GM23338 (cell line): Measurements from ENCODE around the gene APLN. TPM values are rescaled to one million over a fixed set of nuclear protein-coding genes. Genes with fewer than 3 reads are reported as not detected.

Experiments
- ATAC-seq: fragments of 200-7000 bp; cut with Tn5 transposase; 3 replicates; pipeline ENCODE4 v1.9.1; 2020
- DNase-seq: peaks from one replicate; pipeline ENCODE4 v3.0.0-alpha.2; 2015; ENCODE audit warnings: low spot score
- H2AFZ ChIP-seq: fragments of 200-600 bp; sonication (generic); 2 replicates; pipeline ENCODE4 v1.8.0; 2016; ENCODE audit warnings: antibody characterized with exemption, mild to moderate bottlenecking, moderate library complexity
- H3F3A ChIP-seq: fragments of 200-600 bp; sonication (generic); replicated peaks from 2 replicates; pipeline ENCODE4 v1.8.0; 2017; ENCODE audit warnings: antibody characterized with exemption, mixed run types, low read depth
- H3K27ac ChIP-seq: fragments of 200-600 bp; sonication (generic); 2 replicates; pipeline ENCODE4 v1.6.1; 2016; ENCODE audit warnings: low read depth
- H3K27me3 ChIP-seq: fragments of 200-600 bp; sonication (generic); 2 replicates; pipeline ENCODE4 v1.8.0; 2016; ENCODE audit warnings: mild to moderate bottlenecking, mixed run types, moderate library complexity; ENCODE audit not compliant: insufficient read depth
- H3K36me3 ChIP-seq: fragments of 200-600 bp; sonication (generic); 2 replicates; pipeline ENCODE4 v1.8.0; 2016; ENCODE audit warnings: mild to moderate bottlenecking; ENCODE audit not compliant: insufficient read depth
- H3K4me1 ChIP-seq: fragments of 200-600 bp; sonication (generic); 2 replicates; pipeline ENCODE4 v1.8.0; 2016; ENCODE audit warnings: mild to moderate bottlenecking, moderate library complexity; ENCODE audit not compliant: insufficient read depth
- H3K4me2 ChIP-seq: fragments of 200-600 bp; sonication (generic); 2 replicates; pipeline ENCODE4 v1.7.1; 2017; ENCODE audit warnings: mixed run types
- H3K4me3 ChIP-seq: fragments of 200-600 bp; sonication (generic); 2 replicates; pipeline ENCODE4 v1.6.1; 2016; ENCODE audit warnings: mixed run types
- H3K79me2 ChIP-seq: fragments of 200-600 bp; sonication (generic); replicated peaks from 2 replicates; pipeline ENCODE4 v1.8.0; 2017; ENCODE audit warnings: mild to moderate bottlenecking; ENCODE audit not compliant: insufficient read depth
- H3K9me2 ChIP-seq: fragments of 200-600 bp; sonication (generic); 2 replicates; pipeline ENCODE4 v1.8.0; 2017; ENCODE audit not compliant: insufficient read depth
- H4K20me1 ChIP-seq: fragments of 200-600 bp; sonication (generic); replicated peaks from 2 replicates; pipeline ENCODE4 v1.8.0; 2017; ENCODE audit warnings: mild to moderate bottlenecking; ENCODE audit not compliant: insufficient read depth
- H3K27ac Mint-ChIP-seq: 2 replicates; pipeline ENCODE4 v1.8.0; 2020; ENCODE audit warnings: inconsistent platforms, mild to moderate bottlenecking, moderate library complexity, mixed read lengths
- H3K27me3 Mint-ChIP-seq: 3 replicates; pipeline ENCODE4 v1.8.0; 2022; ENCODE audit warnings: low read depth, mild to moderate bottlenecking, moderate library complexity, mixed read lengths, inconsistent platforms; ENCODE audit not compliant: insufficient read depth, poor library complexity
- H3K36me3 Mint-ChIP-seq: 3 replicates; pipeline ENCODE4 v1.8.0; 2021; ENCODE audit warnings: low read depth, mild to moderate bottlenecking, inconsistent platforms, moderate library complexity, mixed read lengths
- H3K4me1 Mint-ChIP-seq: 3 replicates; pipeline ENCODE4 v1.8.0; 2020; ENCODE audit warnings: mild to moderate bottlenecking, inconsistent platforms, mixed read lengths
- H3K4me3 Mint-ChIP-seq: 3 replicates; pipeline ENCODE4 v1.8.0; 2021; ENCODE audit warnings: moderate library complexity, mild to moderate bottlenecking, inconsistent platforms, mixed read lengths
- H3K9me3 Mint-ChIP-seq: 3 replicates; pipeline ENCODE4 v1.8.0; 2020; ENCODE audit warnings: moderate library complexity, mild to moderate bottlenecking, inconsistent platforms, mixed read lengths
- CREB1 ChIP-seq: fragments of 250-450 bp; sonication (Bioruptor Pico); IDR thresholded peaks from 2 replicates; pipeline ENCODE4 v1.5.0; 2020; ENCODE audit warnings: low read depth, mild to moderate bottlenecking, moderate library complexity
- CTCF ChIP-seq, 2 experiments: fragments of 200-600 bp in 1 of 2; sonication (generic) in 1 of 2; conservative IDR thresholded peaks; 2 replicates each; pipeline versions ENCODE4 v1.5.1 to v1.6.1; 2016 to 2017; ENCODE audit warnings: antibody characterized with exemption in 2 of 2, low read depth in 2 of 2, mild to moderate bottlenecking in 2 of 2, moderate library complexity in 1 of 2
- EZH2 ChIP-seq: fragments of 200-600 bp; sonication (generic); IDR thresholded peaks from one replicate; pipeline ENCODE4 v1.8.0; 2017; ENCODE audit warnings: antibody characterized with exemption, mild to moderate bottlenecking, low read depth; ENCODE audit not compliant: unreplicated experiment
- EZH2phosphoT487 ChIP-seq: fragments of 200-600 bp; sonication (generic); IDR thresholded peaks from one replicate; pipeline ENCODE4 v1.8.1; 2018; ENCODE audit warnings: antibody characterized with exemption; ENCODE audit not compliant: unreplicated experiment
- JUNB ChIP-seq: IDR thresholded peaks from one replicate; pipeline ENCODE4 v1.6.1; 2016; ENCODE audit warnings: antibody characterized with exemption; ENCODE audit not compliant: unreplicated experiment
- NANOG ChIP-seq: IDR thresholded peaks from 2 replicates; pipeline ENCODE4 v1.6.1; 2016; ENCODE audit warnings: antibody characterized with exemption, borderline replicate concordance
- POLR2AphosphoS5 ChIP-seq: IDR thresholded peaks from 2 replicates; pipeline ENCODE4 v1.6.1; 2016; ENCODE audit warnings: antibody characterized with exemption, low read depth
- STAT1 ChIP-seq: IDR thresholded peaks from one replicate; pipeline ENCODE4 v1.6.1; 2016; ENCODE audit warnings: antibody characterized with exemption; ENCODE audit not compliant: unreplicated experiment
- ZNF114 ChIP-seq: fragments of 250-450 bp; sonication (Bioruptor Pico); IDR thresholded peaks from 2 replicates; pipeline ENCODE4 v1.5.0; 2020; ENCODE audit warnings: mild to moderate bottlenecking, moderate library complexity
- ZNF331 ChIP-seq: fragments of 250-450 bp; sonication (Bioruptor Pico); IDR thresholded peaks from 2 replicates; pipeline ENCODE4 v1.5.0; 2020; ENCODE audit warnings: low read depth, mild to moderate bottlenecking, moderate library complexity
- ZNF462 ChIP-seq: fragments of 250-450 bp; sonication (Bioruptor Pico); IDR thresholded peaks from 2 replicates; pipeline ENCODE4 v1.5.0; 2020; ENCODE audit warnings: mild to moderate bottlenecking, moderate library complexity
- polyA plus RNA-seq: library from polyadenylated mRNA; unstranded; fragments of >200 nt; fragmentation: Nextera tagmentation; extraction: Ambion mirVana; gene quantifications from 2 replicates; pipeline ENCODE4 v1.2.1, GENCODE V29; 2016
- total RNA-seq: library from RNA; depleted of rRNA; stranded (reverse); fragments of >200 nt; shearing (Covaris generic); gene quantifications from 2 replicates; pipeline ENCODE4 v1.2.3, GENCODE V29; 2014
- TF ChIP-seq, protein P1 (sequence below): IDR thresholded peaks from 2 replicates; pipeline ENCODE4 v1.6.1; 2016; ENCODE audit warnings: antibody characterized with exemption
- TF ChIP-seq, protein P2 (sequence below): IDR thresholded peaks from one replicate; pipeline ENCODE4 v1.6.1; 2018; ENCODE audit warnings: antibody characterized with exemption; ENCODE audit not compliant: unreplicated experiment

Gene APLN
- total and polyA plus RNA-seq, 2 experiments from 2014 or later: 0.49 to 0.60 TPM

DNA sequence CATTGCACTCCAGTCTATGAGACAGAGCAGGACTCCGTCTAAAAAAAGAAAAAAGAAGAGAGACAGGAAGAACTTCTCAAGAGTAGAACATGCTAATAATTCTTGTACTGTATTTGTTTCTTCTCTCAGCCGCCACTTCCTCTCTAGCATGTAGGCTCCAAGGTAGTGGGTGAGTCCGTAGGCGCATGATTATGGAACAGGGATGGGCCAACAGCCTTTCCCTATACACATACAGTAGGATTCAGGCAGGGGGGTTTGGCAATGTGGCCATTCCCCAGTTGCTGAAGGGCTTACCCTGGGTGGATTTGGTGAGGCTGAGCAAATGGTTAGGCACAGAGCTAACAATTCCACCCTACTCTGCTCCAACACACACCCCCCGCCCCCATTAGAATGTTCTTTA is 35.0 kb upstream of the APLN start:
- no peaks in the 10 kb centered on the region for H3K36me3 ChIP-seq
- H3K4me3 ChIP-seq: no peak overlapping the region
- no peak for TF ChIP-seq JUNB
- TF ChIP-seq NANOG: no peak
- TF ChIP-seq POLR2AphosphoS5: no peak
- TF ChIP-seq, protein P1, sequence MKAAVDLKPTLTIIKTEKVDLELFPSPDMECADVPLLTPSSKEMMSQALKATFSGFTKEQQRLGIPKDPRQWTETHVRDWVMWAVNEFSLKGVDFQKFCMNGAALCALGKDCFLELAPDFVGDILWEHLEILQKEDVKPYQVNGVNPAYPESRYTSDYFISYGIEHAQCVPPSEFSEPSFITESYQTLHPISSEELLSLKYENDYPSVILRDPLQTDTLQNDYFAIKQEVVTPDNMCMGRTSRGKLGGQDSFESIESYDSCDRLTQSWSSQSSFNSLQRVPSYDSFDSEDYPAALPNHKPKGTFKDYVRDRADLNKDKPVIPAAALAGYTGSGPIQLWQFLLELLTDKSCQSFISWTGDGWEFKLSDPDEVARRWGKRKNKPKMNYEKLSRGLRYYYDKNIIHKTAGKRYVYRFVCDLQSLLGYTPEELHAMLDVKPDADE: no peak
- TF ChIP-seq ZNF331 (CRISPR knock-in tag): no peak
- no peak for TF ChIP-seq ZNF114
- no peak for TF ChIP-seq EZH2phosphoT487
- no peak for TF ChIP-seq CREB1 (CRISPR knock-in tag)
- TF ChIP-seq, protein P2, sequence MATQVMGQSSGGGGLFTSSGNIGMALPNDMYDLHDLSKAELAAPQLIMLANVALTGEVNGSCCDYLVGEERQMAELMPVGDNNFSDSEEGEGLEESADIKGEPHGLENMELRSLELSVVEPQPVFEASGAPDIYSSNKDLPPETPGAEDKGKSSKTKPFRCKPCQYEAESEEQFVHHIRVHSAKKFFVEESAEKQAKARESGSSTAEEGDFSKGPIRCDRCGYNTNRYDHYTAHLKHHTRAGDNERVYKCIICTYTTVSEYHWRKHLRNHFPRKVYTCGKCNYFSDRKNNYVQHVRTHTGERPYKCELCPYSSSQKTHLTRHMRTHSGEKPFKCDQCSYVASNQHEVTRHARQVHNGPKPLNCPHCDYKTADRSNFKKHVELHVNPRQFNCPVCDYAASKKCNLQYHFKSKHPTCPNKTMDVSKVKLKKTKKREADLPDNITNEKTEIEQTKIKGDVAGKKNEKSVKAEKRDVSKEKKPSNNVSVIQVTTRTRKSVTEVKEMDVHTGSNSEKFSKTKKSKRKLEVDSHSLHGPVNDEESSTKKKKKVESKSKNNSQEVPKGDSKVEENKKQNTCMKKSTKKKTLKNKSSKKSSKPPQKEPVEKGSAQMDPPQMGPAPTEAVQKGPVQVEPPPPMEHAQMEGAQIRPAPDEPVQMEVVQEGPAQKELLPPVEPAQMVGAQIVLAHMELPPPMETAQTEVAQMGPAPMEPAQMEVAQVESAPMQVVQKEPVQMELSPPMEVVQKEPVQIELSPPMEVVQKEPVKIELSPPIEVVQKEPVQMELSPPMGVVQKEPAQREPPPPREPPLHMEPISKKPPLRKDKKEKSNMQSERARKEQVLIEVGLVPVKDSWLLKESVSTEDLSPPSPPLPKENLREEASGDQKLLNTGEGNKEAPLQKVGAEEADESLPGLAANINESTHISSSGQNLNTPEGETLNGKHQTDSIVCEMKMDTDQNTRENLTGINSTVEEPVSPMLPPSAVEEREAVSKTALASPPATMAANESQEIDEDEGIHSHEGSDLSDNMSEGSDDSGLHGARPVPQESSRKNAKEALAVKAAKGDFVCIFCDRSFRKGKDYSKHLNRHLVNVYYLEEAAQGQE: no peak
- TF ChIP-seq CTCF (conservative IDR thresholded peaks at IDR 0.05; ENCODE audit: low read depth in 2 of 2): no peak
- TF ChIP-seq ZNF462 (CRISPR knock-in tag): no peak
- no peak for TF ChIP-seq EZH2
- TF ChIP-seq STAT1: no peak
- ATAC-seq (no peak), DNase-seq (no peak)
- H3K27me3 Mint-ChIP-seq: peaks cover 1% of the 10 kb centered on the region
- H3K4me1 Mint-ChIP-seq: peaks cover 12% of the 10 kb centered on the region
- H3K27ac ChIP-seq: no peak overlapping the region
- H3K4me2 ChIP-seq: no peak overlapping the region
- no peaks in the 10 kb centered on the region for H3K79me2 ChIP-seq
- H3K9me2 ChIP-seq: no peaks in the 10 kb centered on the region
- H3K4me1 ChIP-seq: no peaks in the 10 kb centered on the region
- H3K27ac Mint-ChIP-seq: no peak overlapping the region
- H2AFZ ChIP-seq: no peak overlapping the region
- H3K36me3 Mint-ChIP-seq: no peaks in the 10 kb centered on the region; the same call in 2 of the 3 replicates
- H3F3A ChIP-seq: no peaks in the 10 kb centered on the region
- no peaks in the 10 kb centered on the region for H3K9me3 Mint-ChIP-seq
- H4K20me1 ChIP-seq: no peaks in the 10 kb centered on the region
- no peaks in the 10 kb centered on the region for H3K27me3 ChIP-seq
- no peak overlapping the region for H3K4me3 Mint-ChIP-seq
